Measurements from ENCODE around the gene ARHGAP32. TPM values are rescaled to one million over a fixed set of nuclear protein-coding genes. Genes with fewer than 3 reads are reported as not detected.
A peak's percentile ranks its signal among the peaks of the same experiment; 100 is the strongest.

Gene ARHGAP32
- 18.5 TPM in 2 replicates for polyA plus RNA-seq (2013)

DNA sequence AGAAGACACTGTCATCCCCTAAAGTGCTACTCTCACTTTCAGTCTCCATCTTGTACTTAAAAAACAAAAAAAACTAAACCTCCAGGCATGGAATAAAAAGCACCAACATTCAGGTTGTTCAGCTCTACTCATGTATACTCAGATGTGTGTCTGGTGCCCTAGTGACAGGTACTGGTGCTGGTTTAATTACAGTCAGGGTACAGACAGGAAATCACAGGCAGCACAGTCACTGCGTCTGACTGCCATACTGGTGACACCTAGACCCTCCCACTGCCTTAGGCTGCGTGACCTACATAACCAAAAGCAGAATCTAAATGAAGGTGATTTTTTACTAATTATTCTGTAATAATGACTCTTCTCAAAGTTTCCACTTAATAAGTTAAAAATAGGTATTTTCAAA lies at the start of gene ARHGAP32:
ARHGAP32 (minus strand) TSS at position 176 of the 400 bp plus-strand sequence; CDS start at position 49, 127 bp downstream.
- no peak within 1 kb of the TSS for H3K4ac ChIP-seq (ENCODE audit: low read depth, low read length)
- peaks cover 2 to 7% of the 10 kb centered on the region in 2 experiments for H3K4me1 ChIP-seq (ENCODE audit: control insufficient read depth in 1 of 2, insufficient read depth in 2 of 2, low read length in 2 of 2)
- H3K18ac ChIP-seq (ENCODE audit: low read length) = no peak within 1 kb of the TSS
- no peak within 1 kb of the TSS for H2AK5ac ChIP-seq (ENCODE audit: low read length)
- WGBS (ENCODE audit: extremely low coverage, insufficient coverage, insufficient read length) = no CpG with 5 or more reads among the region's 2 CpGs
- no peak within 1 kb of the TSS for H3K23ac ChIP-seq (ENCODE audit: low read length)
- no peak within 1 kb of the TSS for H2AFZ ChIP-seq (ENCODE audit: insufficient read depth, low read length, poor library complexity)
- H3K36me3 ChIP-seq (ENCODE audit: control insufficient read depth in 1 of 2, insufficient read depth in 2 of 2, low read length in 2 of 2) = no peaks in the 10 kb centered on the region
- no peaks in the 10 kb centered on the region for H3K79me2 ChIP-seq (ENCODE audit: control insufficient read depth, insufficient read depth, low read length, poor library complexity)
- no peaks in the 10 kb centered on the region for H3K9me3 ChIP-seq (ENCODE audit: insufficient read depth, low read depth, low read length)
- no peak within 1 kb of the TSS for H2BK120ac ChIP-seq (ENCODE audit: insufficient read depth, low read length, poor library complexity)
- H2BK5ac ChIP-seq (ENCODE audit: low read depth, low read length, poor library complexity) = peak within 1 kb of the TSS; percentile 6
- H3K14ac ChIP-seq (ENCODE audit: low read length) = no peak within 1 kb of the TSS
- peak within 1 kb of the TSS; percentile 44 for H3K4me2 ChIP-seq (ENCODE audit: low read length)
- H4K8ac ChIP-seq (ENCODE audit: low read depth, low read length) = no peak within 1 kb of the TSS
- H3K9ac ChIP-seq (ENCODE audit: low read length) = no peak within 1 kb of the TSS
- H3K27me3 ChIP-seq (ENCODE audit: insufficient read depth, low read length) = no peaks in the 10 kb centered on the region
- no peaks in the 10 kb centered on the region for H3K79me1 ChIP-seq (ENCODE audit: low read length)
- H4K91ac ChIP-seq (ENCODE audit: low read depth, low read length) = no peak within 1 kb of the TSS
- no peak within 1 kb of the TSS for H2BK12ac ChIP-seq (ENCODE audit: low read length)
- H3K4me3 ChIP-seq (ENCODE audit: low read depth, low read length) = no peak within 1 kb of the TSS
- peak within 1 kb of the TSS; percentile 75 for H3K27ac ChIP-seq (ENCODE audit: low read depth, low read length)
- no peak within 1 kb of the TSS for H4K12ac ChIP-seq (ENCODE audit: low read depth, low read length)
- DNase-seq = peak; percentile 80 to 88

DNA sequence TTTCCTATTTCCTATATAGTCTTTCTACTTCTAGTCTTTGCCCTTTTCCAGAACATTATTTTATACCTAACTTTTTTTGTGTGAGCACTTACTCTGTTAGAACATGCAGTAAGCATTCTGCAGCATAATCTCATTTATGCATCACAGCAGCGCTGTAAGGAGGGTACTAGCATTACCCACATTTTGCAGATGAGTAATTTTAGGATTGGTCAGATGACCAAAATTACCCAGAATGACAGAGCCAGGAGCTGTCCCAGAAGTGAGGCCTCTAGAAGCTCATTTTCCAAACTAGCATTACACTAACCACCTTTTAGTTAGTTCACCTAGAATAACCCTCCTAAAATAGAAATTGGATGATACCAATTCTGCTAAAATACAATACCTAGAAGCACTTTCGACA lies 47.1 kb upstream of the ARHGAP32 start:
- Histone ChIP-seq H4K91ac (ENCODE audit: low read depth, low read length) (no peak overlapping the region), H4K8ac (ENCODE audit: low read depth, low read length) (no peak overlapping the region), H3K4me1 (ENCODE audit: control insufficient read depth in 1 of 2, insufficient read depth in 2 of 2, low read length in 2 of 2) (peaks cover 0 to 4% of the 10 kb centered on the region in 2 experiments), H3K18ac (ENCODE audit: low read length) (no peak overlapping the region), H3K27ac (ENCODE audit: low read depth, low read length) (no peak overlapping the region), H2AFZ (ENCODE audit: insufficient read depth, low read length, poor library complexity) (no peak overlapping the region), H3K36me3 (ENCODE audit: control insufficient read depth in 1 of 2, insufficient read depth in 2 of 2, low read length in 2 of 2) (no peaks in the 10 kb centered on the region), H3K4me3 (ENCODE audit: low read depth, low read length) (no peak overlapping the region), H2BK120ac (ENCODE audit: insufficient read depth, low read length, poor library complexity) (no peak overlapping the region), H3K23ac (ENCODE audit: low read length) (no peak overlapping the region), H3K79me2 (ENCODE audit: control insufficient read depth, insufficient read depth, low read length, poor library complexity) (no peaks in the 10 kb centered on the region), H3K9ac (ENCODE audit: low read length) (no peak overlapping the region), H3K79me1 (ENCODE audit: low read length) (no peaks in the 10 kb centered on the region), H2BK12ac (ENCODE audit: low read length) (no peak overlapping the region), H3K4me2 (ENCODE audit: low read length) (no peak overlapping the region), H3K4ac (ENCODE audit: low read depth, low read length) (no peak overlapping the region), H4K12ac (ENCODE audit: low read depth, low read length) (no peak overlapping the region), H2BK5ac (ENCODE audit: low read depth, low read length, poor library complexity) (no peak overlapping the region), H2AK5ac (ENCODE audit: low read length) (no peak overlapping the region), H3K9me3 (ENCODE audit: insufficient read depth, low read depth, low read length) (no peaks in the 10 kb centered on the region), H3K27me3 (ENCODE audit: insufficient read depth, low read length) (no peaks in the 10 kb centered on the region), H3K14ac (ENCODE audit: low read length) (no peak overlapping the region)
- no peak for DNase-seq
- WGBS (ENCODE audit: extremely low coverage, insufficient coverage, insufficient read length) = no CpG with 5 or more reads among the region's 2 CpGs

DNA sequence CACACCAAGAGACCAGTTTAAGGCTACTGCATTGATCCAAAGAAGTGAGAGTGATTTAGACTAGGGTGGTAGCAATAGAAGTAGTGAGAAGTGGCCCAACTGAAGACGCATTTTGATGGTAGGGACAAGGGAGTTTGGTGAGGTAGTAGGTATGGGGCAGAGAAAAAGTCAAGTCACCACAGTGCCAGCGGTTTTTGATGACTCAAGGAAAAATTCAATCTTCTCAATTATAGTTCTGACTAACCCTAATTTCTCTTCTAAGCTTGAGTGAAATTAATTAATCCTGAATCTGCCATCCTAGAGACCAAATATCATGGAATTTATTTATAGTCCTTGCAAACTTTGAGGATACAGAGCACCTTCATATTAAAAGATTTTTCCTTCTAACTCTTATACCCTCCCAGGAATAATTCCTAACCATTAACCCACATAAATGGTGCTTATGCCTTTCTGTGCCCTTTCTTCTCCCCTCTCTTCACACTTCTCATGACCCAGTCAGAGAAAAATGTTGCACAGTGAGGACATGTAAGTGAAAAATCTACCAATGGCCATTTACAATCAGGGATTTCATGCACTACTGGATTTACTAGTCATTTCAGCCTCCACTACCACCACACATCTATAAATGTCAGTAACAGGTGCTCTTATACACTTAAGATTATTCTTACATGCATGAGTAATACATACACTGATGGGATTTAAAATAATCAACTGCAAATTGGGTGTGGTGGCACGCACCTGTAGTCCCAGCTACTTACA lies 45.9 kb upstream of the ARHGAP32 start:
- H3K79me2 ChIP-seq (ENCODE audit: control insufficient read depth, insufficient read depth, low read length, poor library complexity) = no peaks in the 10 kb centered on the region
- H4K8ac ChIP-seq (ENCODE audit: low read depth, low read length) = no peak overlapping the region
- no peak for DNase-seq
- no peak overlapping the region for H3K4me2 ChIP-seq (ENCODE audit: low read length)
- no peaks in the 10 kb centered on the region for H3K79me1 ChIP-seq (ENCODE audit: low read length)
- peaks cover 0 to 4% of the 10 kb centered on the region in 2 experiments for H3K4me1 ChIP-seq (ENCODE audit: control insufficient read depth in 1 of 2, insufficient read depth in 2 of 2, low read length in 2 of 2)
- H2AFZ ChIP-seq (ENCODE audit: insufficient read depth, low read length, poor library complexity) = no peak overlapping the region
- no peak overlapping the region for H3K4ac ChIP-seq (ENCODE audit: low read depth, low read length)
- H2BK5ac ChIP-seq (ENCODE audit: low read depth, low read length, poor library complexity) = no peak overlapping the region
- no peak overlapping the region for H3K27ac ChIP-seq (ENCODE audit: low read depth, low read length)
- H3K36me3 ChIP-seq (ENCODE audit: control insufficient read depth in 1 of 2, insufficient read depth in 2 of 2, low read length in 2 of 2) = no peaks in the 10 kb centered on the region
- no peak overlapping the region for H3K4me3 ChIP-seq (ENCODE audit: low read depth, low read length)
- WGBS (ENCODE audit: extremely low coverage, insufficient coverage, insufficient read length) = no CpG with 5 or more reads among the region's 3 CpGs
- H2BK12ac ChIP-seq (ENCODE audit: low read length) = no peak overlapping the region
- no peak overlapping the region for H4K91ac ChIP-seq (ENCODE audit: low read depth, low read length)
- H3K23ac ChIP-seq (ENCODE audit: low read length) = no peak overlapping the region
- H3K18ac ChIP-seq (ENCODE audit: low read length) = no peak overlapping the region
- H2BK120ac ChIP-seq (ENCODE audit: insufficient read depth, low read length, poor library complexity) = no peak overlapping the region
- no peak overlapping the region for H3K9ac ChIP-seq (ENCODE audit: low read length)
- H3K14ac ChIP-seq (ENCODE audit: low read length) = no peak overlapping the region
- H3K27me3 ChIP-seq (ENCODE audit: insufficient read depth, low read length) = no peaks in the 10 kb centered on the region
- no peak overlapping the region for H4K12ac ChIP-seq (ENCODE audit: low read depth, low read length)
- H2AK5ac ChIP-seq (ENCODE audit: low read length) = no peak overlapping the region
- no peaks in the 10 kb centered on the region for H3K9me3 ChIP-seq (ENCODE audit: insufficient read depth, low read depth, low read length)

DNA sequence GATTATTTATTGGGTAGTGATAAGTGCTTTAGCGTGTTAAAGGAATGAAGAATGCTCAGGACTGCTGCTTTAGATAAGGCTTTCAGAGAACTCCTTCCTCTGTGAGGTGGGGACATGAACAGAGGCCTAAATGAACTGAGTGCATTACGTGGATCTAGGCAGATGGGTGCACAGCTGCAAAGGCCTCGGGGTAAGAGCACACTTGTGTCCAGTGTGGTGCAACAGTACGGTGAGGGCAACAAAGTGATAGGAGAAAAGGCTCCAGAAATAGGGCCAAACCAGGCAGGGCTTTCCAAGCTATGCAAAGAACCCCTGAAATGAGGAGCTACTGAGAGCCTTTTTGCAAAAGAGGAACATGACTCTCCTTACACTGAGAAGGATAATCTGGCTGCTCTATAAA lies 45.3 kb upstream of the ARHGAP32 start:
- Histone ChIP-seq H3K4me1 (ENCODE audit: control insufficient read depth in 1 of 2, insufficient read depth in 2 of 2, low read length in 2 of 2) (peaks cover 0 to 4% of the 10 kb centered on the region in 2 experiments), H3K79me1 (ENCODE audit: low read length) (no peaks in the 10 kb centered on the region), H2BK12ac (ENCODE audit: low read length) (no peak overlapping the region), H2AK5ac (ENCODE audit: low read length) (no peak overlapping the region), H2AFZ (ENCODE audit: insufficient read depth, low read length, poor library complexity) (no peak overlapping the region), H3K18ac (ENCODE audit: low read length) (no peak overlapping the region), H3K4me3 (ENCODE audit: low read depth, low read length) (no peak overlapping the region), H3K79me2 (ENCODE audit: control insufficient read depth, insufficient read depth, low read length, poor library complexity) (no peaks in the 10 kb centered on the region), H2BK5ac (ENCODE audit: low read depth, low read length, poor library complexity) (no peak overlapping the region), H3K14ac (ENCODE audit: low read length) (no peak overlapping the region), H3K23ac (ENCODE audit: low read length) (no peak overlapping the region), H3K27ac (ENCODE audit: low read depth, low read length) (no peak overlapping the region), H3K4ac (ENCODE audit: low read depth, low read length) (no peak overlapping the region), H3K4me2 (ENCODE audit: low read length) (no peak overlapping the region), H2BK120ac (ENCODE audit: insufficient read depth, low read length, poor library complexity) (no peak overlapping the region), H3K9me3 (ENCODE audit: insufficient read depth, low read depth, low read length) (no peaks in the 10 kb centered on the region), H4K91ac (ENCODE audit: low read depth, low read length) (no peak overlapping the region), H3K9ac (ENCODE audit: low read length) (no peak overlapping the region), H4K8ac (ENCODE audit: low read depth, low read length) (no peak overlapping the region), H4K12ac (ENCODE audit: low read depth, low read length) (no peak overlapping the region), H3K27me3 (ENCODE audit: insufficient read depth, low read length) (no peaks in the 10 kb centered on the region), H3K36me3 (ENCODE audit: control insufficient read depth in 1 of 2, insufficient read depth in 2 of 2, low read length in 2 of 2) (no peaks in the 10 kb centered on the region)
- DNase-seq = peak; percentile 22 to 54
- no CpG with 5 or more reads among the region's 4 CpGs for WGBS (ENCODE audit: extremely low coverage, insufficient coverage, insufficient read length)
